ENCODE measurements around the gene ATIC.

ATIC gene

GRCh38 chr2:215361211-215361875 is 49.5 kb downstream of the ATIC start:
- DNase-seq (ENCODE audit: low read depth in 2 of 2): no peak

- DNase-seq (ENCODE audit: low read depth in 2 of 2): no peak
Measured at GRCh38 chr2:215361876-215362561, 50.2 kb downstream of the ATIC start.

GRCh38 chr2:215362562-215362904 is 50.7 kb downstream of the ATIC start:
- no peak for DNase-seq (ENCODE audit: low read depth in 2 of 2)

GRCh38 chr2:215363039-215363438 is 51.2 kb downstream of the ATIC start:
- DNase-seq (ENCODE audit: low read depth in 2 of 2): no peak

- no peak for DNase-seq (ENCODE audit: low read depth in 2 of 2)
Measured at GRCh38 chr2:215363461-215364156, 51.8 kb downstream of the ATIC start.

GRCh38 chr2:215364157-215365155 is 52.6 kb downstream of the ATIC start:
- DNase-seq (ENCODE audit: low read depth in 2 of 2): no peak

- DNase-seq (ENCODE audit: low read depth in 2 of 2): no peak
Measured at GRCh38 chr2:215365184-215365658, 53.4 kb downstream of the ATIC start.

- no peak for DNase-seq (ENCODE audit: low read depth in 2 of 2)
Measured at GRCh38 chr2:215366440-215367032, 54.7 kb downstream of the ATIC start.

- no peak for DNase-seq (ENCODE audit: low read depth in 2 of 2)
Measured at GRCh38 chr2:215367662-215368492, 56.0 kb downstream of the ATIC start.

- DNase-seq (ENCODE audit: low read depth in 2 of 2): no peak
Measured at GRCh38 chr2:215368493-215368809, 56.6 kb downstream of the ATIC start.

GRCh38 chr2:215369181-215369760 is 57.4 kb downstream of the ATIC start:
- DNase-seq (ENCODE audit: low read depth in 2 of 2): no peak

GRCh38 chr2:215370112-215370965 is 58.5 kb downstream of the ATIC start:
- DNase-seq (ENCODE audit: low read depth in 2 of 2): no peak

GRCh38 chr2:215371915-215372897 is 60.3 kb downstream of the ATIC start:
- no peak for DNase-seq (ENCODE audit: low read depth in 2 of 2)

GRCh38 chr2:215372968-215373649 is 61.2 kb downstream of the ATIC start:
- DNase-seq (ENCODE audit: low read depth in 2 of 2): no peak

GRCh38 chr2:215374002-215374401 is 62.1 kb downstream of the ATIC start:
- DNase-seq (ENCODE audit: low read depth in 2 of 2): no peak

- no peak for DNase-seq (ENCODE audit: low read depth in 2 of 2)
Measured at GRCh38 chr2:215374642-215375466, 63.0 kb downstream of the ATIC start.

GRCh38 chr2:215375467-215375830 is 63.6 kb downstream of the ATIC start:
- DNase-seq (ENCODE audit: low read depth in 2 of 2): no peak

All from stimulated activated CD4-positive, alpha-beta T cell treated with anti-CD3 and anti-CD28 coated beads, Interleukin-1b, Interleukin-23, amount 100 ng/mL, for 1 hour (primary cell).